Smooth muscle cell (in vitro differentiated cells): ENCODE measurements around the gene RPS10. TPM values are rescaled to one million over a fixed set of nuclear protein-coding genes. Genes with fewer than 3 reads are reported as not detected.

Experiments used
- DNase-seq: peaks from one replicate; lab custom pipeline; 2025; ENCODE audit not compliant: unreplicated experiment; lab: John Stamatoyannopoulos, UW
- H2AFZ ChIP-seq: fragments of 200-600 bp; sonication (generic); 2 replicates; pipeline ENCODE4 v1.6.0; 2016; ENCODE audit warnings: antibody characterized with exemption, low read depth, mild to moderate bottlenecking
- H3F3A ChIP-seq: fragments of 200-600 bp; sonication (generic); 2 replicates; pipeline ENCODE4 v1.6.0; 2017; ENCODE audit warnings: antibody characterized with exemption, low read depth
- H3K27ac ChIP-seq: fragments of 200-600 bp; sonication (generic); 2 replicates; pipeline ENCODE4 v1.5.1; 2016; ENCODE audit warnings: low read depth, mild to moderate bottlenecking
- H3K27me3 ChIP-seq: fragments of 200-600 bp; sonication (generic); 2 replicates; pipeline ENCODE4 v1.6.1; 2016; ENCODE audit warnings: low read depth, mild to moderate bottlenecking
- H3K36me3 ChIP-seq: fragments of 200-600 bp; sonication (generic); 2 replicates; pipeline ENCODE4 v1.5.1; 2016; ENCODE audit warnings: low read depth
- H3K4me1 ChIP-seq: fragments of 200-600 bp; sonication (generic); 2 replicates; pipeline ENCODE4 v1.5.1; 2016; ENCODE audit warnings: low read depth
- H3K4me2 ChIP-seq: fragments of 200-600 bp; sonication (generic); 2 replicates; pipeline ENCODE4 v1.6.0; 2016; ENCODE audit warnings: mild to moderate bottlenecking
- H3K4me3 ChIP-seq: fragments of 200-600 bp; sonication (generic); 2 replicates; pipeline ENCODE4 v1.5.1; 2016; ENCODE audit warnings: mild to moderate bottlenecking
- H3K79me2 ChIP-seq: fragments of 200-600 bp; sonication (generic); 2 replicates; pipeline ENCODE4 v1.6.0; 2016; ENCODE audit warnings: low read depth, mild to moderate bottlenecking
- H3K9ac ChIP-seq: fragments of 200-600 bp; sonication (generic); 2 replicates; pipeline ENCODE4 v1.6.0; 2016; ENCODE audit warnings: low read depth
- H3K9me3 ChIP-seq: fragments of 200-600 bp; sonication (generic); replicated peaks from 2 replicates; pipeline ENCODE4 v1.5.1; 2016; ENCODE audit warnings: low read depth
- H4K20me1 ChIP-seq: fragments of 200-600 bp; sonication (generic); 2 replicates; pipeline ENCODE4 v1.6.0; 2016; ENCODE audit warnings: low read depth
- WGBS: methylation state at CpG from one replicate; pipeline ENCODE4 v1.1.7; 2016; ENCODE audit warnings: low lambda C conversion rate; 5-methylcytosine and 5-hydroxymethylcytosine counted together
- polyA plus RNA-seq: library from polyadenylated mRNA; unstranded; fragments of >200 nt; fragmentation: Nextera tagmentation; extraction: Ambion mirVana; gene quantifications from 2 replicates; pipeline ENCODE4 v1.2.1, GENCODE V29; 2016
- total RNA-seq: library from RNA; depleted of rRNA; stranded (reverse); fragments of >200 nt; gene quantifications from 2 replicates; pipeline ENCODE4 v1.2.3, GENCODE V29; 2014
- TF ChIP-seq, protein P1 (sequence below): fragments of 200-600 bp; sonication (generic); IDR thresholded peaks from 2 replicates; pipeline ENCODE4 v1.5.1; 2017; ENCODE audit warnings: borderline replicate concordance, mild to moderate bottlenecking, antibody characterized with exemption; ENCODE audit not compliant: insufficient read depth, poor library complexity, severe bottlenecking

The RPS10 gene
- total and polyA plus RNA-seq, 2 experiments from 2014 or later = 660 to 2,498 TPM

- peak overlapping the region; percentile 91 for H3K4me2 ChIP-seq
- 33% methylated on average over 28 of the region's 28 CpGs for WGBS
- H3K27me3 ChIP-seq = peaks cover 23% of the 10 kb centered on the region
- H4K20me1 ChIP-seq = no peaks in the 10 kb centered on the region
- no peak overlapping the region for H2AFZ ChIP-seq
- no peaks in the 10 kb centered on the region for H3K36me3 ChIP-seq
- H3K4me1 ChIP-seq = peaks cover 4% of the 10 kb centered on the region
- H3K27ac ChIP-seq = no peak overlapping the region
- H3K9ac ChIP-seq = no peak overlapping the region
- no peaks in the 10 kb centered on the region for H3F3A ChIP-seq
- peak overlapping the region; percentile 52 for H3K4me3 ChIP-seq
- TF ChIP-seq, protein P1, sequence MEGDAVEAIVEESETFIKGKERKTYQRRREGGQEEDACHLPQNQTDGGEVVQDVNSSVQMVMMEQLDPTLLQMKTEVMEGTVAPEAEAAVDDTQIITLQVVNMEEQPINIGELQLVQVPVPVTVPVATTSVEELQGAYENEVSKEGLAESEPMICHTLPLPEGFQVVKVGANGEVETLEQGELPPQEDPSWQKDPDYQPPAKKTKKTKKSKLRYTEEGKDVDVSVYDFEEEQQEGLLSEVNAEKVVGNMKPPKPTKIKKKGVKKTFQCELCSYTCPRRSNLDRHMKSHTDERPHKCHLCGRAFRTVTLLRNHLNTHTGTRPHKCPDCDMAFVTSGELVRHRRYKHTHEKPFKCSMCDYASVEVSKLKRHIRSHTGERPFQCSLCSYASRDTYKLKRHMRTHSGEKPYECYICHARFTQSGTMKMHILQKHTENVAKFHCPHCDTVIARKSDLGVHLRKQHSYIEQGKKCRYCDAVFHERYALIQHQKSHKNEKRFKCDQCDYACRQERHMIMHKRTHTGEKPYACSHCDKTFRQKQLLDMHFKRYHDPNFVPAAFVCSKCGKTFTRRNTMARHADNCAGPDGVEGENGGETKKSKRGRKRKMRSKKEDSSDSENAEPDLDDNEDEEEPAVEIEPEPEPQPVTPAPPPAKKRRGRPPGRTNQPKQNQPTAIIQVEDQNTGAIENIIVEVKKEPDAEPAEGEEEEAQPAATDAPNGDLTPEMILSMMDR = no peak
- H3K79me2 ChIP-seq = no peaks in the 10 kb centered on the region
- no peak for DNase-seq
- no peaks in the 10 kb centered on the region for H3K9me3 ChIP-seq
Measured at GRCh38 chr6:34466242-34467185, 40.6 kb upstream of the RPS10 start.

GRCh38 chr6:34465531-34466241 is 39.8 kb upstream of the RPS10 start, which contains the start of gene PACSIN1:
TSS of gene PACSIN1 (plus strand) at chr6:34466076. CDS start at chr6:34526306, 60,230 bp downstream.
- TF ChIP-seq, protein P1 = no peak
- Histone ChIP-seq H3K27ac (no peak within 1 kb of the TSS), H3K27me3 (peaks cover 23% of the 10 kb centered on the region), H2AFZ (no peak within 1 kb of the TSS), H3K4me3 (peak within 1 kb of the TSS; percentile 52), H3K79me2 (no peaks in the 10 kb centered on the region), H3K4me2 (peak within 1 kb of the TSS; percentile 91), H3K9ac (no peak within 1 kb of the TSS), H4K20me1 (no peaks in the 10 kb centered on the region), H3K36me3 (no peaks in the 10 kb centered on the region), H3K9me3 (no peaks in the 10 kb centered on the region), H3K4me1 (peaks cover 4% of the 10 kb centered on the region), H3F3A (no peaks in the 10 kb centered on the region)
- DNase-seq = no peak
- 2% methylated on average over 42 of the region's 67 CpGs for WGBS

GRCh38 chr6:34463849-34464248 is 38.0 kb upstream of the RPS10 start:
- H3K4me3 ChIP-seq = no peak overlapping the region
- peaks cover 4% of the 10 kb centered on the region for H3K4me1 ChIP-seq
- no peaks in the 10 kb centered on the region for H4K20me1 ChIP-seq
- no peak for DNase-seq
- H3K9ac ChIP-seq = no peak overlapping the region
- H3K4me2 ChIP-seq = no peak overlapping the region
- H3K9me3 ChIP-seq = no peaks in the 10 kb centered on the region
- TF ChIP-seq, protein P1 = no peak
- no peaks in the 10 kb centered on the region for H3F3A ChIP-seq
- H3K79me2 ChIP-seq = no peaks in the 10 kb centered on the region
- no peaks in the 10 kb centered on the region for H3K36me3 ChIP-seq
- WGBS = 77% methylated on average over 4 of the region's 4 CpGs
- H3K27me3 ChIP-seq = peaks cover 23% of the 10 kb centered on the region
- H2AFZ ChIP-seq = no peak overlapping the region
- no peak overlapping the region for H3K27ac ChIP-seq
